Suppressor macrophage treated with lipopolysaccharide for 1 hour (primary cell): Measurements from ENCODE around the gene ATM.

ENCODE experiments used
- DNase-seq, 3 donors: peaks; one replicate each; pipeline ENCODE4 v3.0.0-alpha.2; 2020 to 2022

The ATM gene, protein sequence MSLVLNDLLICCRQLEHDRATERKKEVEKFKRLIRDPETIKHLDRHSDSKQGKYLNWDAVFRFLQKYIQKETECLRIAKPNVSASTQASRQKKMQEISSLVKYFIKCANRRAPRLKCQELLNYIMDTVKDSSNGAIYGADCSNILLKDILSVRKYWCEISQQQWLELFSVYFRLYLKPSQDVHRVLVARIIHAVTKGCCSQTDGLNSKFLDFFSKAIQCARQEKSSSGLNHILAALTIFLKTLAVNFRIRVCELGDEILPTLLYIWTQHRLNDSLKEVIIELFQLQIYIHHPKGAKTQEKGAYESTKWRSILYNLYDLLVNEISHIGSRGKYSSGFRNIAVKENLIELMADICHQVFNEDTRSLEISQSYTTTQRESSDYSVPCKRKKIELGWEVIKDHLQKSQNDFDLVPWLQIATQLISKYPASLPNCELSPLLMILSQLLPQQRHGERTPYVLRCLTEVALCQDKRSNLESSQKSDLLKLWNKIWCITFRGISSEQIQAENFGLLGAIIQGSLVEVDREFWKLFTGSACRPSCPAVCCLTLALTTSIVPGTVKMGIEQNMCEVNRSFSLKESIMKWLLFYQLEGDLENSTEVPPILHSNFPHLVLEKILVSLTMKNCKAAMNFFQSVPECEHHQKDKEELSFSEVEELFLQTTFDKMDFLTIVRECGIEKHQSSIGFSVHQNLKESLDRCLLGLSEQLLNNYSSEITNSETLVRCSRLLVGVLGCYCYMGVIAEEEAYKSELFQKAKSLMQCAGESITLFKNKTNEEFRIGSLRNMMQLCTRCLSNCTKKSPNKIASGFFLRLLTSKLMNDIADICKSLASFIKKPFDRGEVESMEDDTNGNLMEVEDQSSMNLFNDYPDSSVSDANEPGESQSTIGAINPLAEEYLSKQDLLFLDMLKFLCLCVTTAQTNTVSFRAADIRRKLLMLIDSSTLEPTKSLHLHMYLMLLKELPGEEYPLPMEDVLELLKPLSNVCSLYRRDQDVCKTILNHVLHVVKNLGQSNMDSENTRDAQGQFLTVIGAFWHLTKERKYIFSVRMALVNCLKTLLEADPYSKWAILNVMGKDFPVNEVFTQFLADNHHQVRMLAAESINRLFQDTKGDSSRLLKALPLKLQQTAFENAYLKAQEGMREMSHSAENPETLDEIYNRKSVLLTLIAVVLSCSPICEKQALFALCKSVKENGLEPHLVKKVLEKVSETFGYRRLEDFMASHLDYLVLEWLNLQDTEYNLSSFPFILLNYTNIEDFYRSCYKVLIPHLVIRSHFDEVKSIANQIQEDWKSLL (N-terminal part only)

DNA sequence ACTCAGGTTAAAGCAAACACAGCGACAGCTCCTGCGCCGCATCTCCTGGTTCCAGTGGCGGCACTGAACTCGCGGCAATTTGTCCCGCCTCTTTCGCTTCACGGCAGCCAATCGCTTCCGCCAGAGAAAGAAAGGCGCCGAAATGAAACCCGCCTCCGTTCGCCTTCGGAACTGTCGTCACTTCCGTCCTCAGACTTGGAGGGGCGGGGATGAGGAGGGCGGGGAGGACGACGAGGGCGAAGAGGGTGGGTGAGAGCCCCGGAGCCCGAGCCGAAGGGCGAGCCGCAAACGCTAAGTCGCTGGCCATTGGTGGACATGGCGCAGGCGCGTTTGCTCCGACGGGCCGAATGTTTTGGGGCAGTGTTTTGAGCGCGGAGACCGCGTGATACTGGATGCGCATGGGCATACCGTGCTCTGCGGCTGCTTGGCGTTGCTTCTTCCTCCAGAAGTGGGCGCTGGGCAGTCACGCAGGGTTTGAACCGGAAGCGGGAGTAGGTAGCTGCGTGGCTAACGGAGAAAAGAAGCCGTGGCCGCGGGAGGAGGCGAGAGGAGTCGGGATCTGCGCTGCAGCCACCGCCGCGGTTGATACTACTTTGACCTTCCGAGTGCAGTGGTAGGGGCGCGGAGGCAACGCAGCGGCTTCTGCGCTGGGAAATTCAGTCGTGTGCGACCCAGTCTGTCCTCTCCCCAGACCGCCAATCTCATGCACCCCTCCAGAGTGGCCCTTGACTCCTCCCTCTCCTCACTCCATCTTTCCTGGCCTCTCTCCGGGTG, at the start of gene ATM, which contains the start of gene NPAT:
Gene ATM, plus strand, starts transcription at position 494 of the 774 bp plus-strand sequence. CDS start 4,558 bp downstream, outside the sequence.
Gene NPAT, minus strand, starts transcription at position 65 of the 774 bp plus-strand sequence. CDS start 102 bp downstream, outside the sequence.
- peak; percentile 99 to 100 (median 99) for DNase-seq

DNA sequence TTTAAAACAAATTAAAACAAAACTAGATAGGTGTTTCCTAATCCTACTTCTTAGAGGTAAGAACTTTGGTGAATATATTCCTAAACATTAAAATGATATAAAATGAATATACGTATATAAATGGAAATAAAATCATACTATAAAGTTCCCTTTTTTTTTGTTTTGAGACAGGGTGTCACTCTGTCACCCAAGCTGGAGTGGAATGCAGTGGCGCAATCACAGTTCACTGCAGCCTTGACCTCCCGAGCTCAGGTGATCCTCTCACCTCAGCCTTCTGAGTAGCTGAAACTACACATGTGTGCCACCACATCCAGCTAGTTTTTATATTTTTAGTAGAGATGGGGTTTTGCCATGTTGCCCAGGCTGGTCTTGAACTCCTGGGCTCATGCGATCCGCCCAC, 45.3 kb upstream of the ATM start:
- no peak for DNase-seq

DNA sequence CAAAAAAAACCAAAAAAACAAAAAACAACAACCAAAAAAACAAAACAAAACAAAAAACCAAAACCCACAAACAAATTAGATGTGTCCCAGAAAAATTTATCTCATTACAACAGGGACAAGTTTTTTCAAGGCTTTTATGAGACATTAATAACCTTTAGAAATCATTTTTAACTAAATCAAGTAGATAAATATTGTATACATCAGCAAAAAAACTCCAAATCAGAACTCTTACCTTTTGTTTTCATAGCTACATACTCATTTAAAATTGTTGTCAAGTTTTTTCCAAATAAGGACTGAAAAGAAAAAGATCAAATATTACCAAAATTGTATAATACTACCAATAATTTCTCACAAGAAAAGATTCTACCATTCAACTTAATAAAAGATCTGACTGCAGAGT, 29.1 kb upstream of the ATM start:
- DNase-seq: no peak

DNA sequence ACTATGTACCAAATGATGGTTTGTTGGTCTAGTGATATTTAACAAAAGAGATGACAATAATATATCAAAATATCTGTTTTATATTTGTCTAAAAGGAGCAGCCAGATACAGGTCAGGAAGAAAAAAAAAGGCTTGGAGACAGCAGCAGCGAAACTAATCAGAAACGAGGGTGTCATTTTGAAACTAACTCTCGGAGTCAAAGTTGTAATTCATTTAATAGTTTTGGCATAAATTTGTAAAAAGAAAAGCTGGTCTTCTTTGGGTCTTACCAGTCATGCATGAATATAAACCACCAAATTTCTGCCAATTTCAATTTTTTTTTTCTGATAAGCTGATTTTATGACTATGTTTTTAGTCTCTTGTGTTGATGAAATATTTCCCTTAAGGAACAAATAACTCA, 26.0 kb upstream of the ATM start:
- no peak for DNase-seq

DNA sequence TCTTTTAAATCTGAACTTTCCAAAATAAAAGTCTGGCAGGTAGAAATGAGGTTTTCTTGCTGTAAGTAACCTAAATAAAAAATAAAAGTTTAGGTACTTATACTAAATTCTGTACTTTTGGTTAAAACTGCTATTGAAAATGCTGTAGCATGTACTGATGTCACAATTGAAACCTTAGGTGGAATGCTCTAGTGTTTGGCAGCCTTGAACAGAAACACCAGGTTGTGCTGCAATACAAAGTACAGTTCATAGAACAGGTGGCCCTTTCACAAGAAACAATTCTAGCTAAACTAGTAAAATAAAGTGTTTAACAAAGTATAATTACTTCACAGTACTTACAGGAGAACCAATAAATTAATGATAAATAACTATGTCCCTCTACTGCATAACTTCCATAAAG, 25.5 kb upstream of the ATM start:
- no peak for DNase-seq

DNA sequence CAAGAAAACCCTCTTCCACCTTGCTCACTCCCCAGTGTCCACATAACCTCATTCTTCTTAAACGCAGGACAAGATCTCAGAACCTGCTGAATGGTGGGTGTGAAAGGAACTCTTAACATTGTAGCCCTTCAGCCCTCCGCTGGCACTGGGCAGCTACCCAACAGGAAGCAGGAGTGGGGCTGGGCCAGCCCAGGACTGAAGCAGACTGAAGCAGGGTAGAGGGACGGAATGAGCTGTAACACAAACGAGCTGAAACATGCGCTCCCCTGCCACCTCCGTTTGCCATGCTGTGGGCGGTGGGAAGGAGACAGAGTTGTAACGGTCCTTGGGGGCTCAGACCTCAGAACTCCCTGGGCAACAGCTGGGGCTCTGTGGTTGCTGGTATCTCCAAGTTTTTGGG, 24.0 kb upstream of the ATM start:
- DNase-seq: no peak

DNA sequence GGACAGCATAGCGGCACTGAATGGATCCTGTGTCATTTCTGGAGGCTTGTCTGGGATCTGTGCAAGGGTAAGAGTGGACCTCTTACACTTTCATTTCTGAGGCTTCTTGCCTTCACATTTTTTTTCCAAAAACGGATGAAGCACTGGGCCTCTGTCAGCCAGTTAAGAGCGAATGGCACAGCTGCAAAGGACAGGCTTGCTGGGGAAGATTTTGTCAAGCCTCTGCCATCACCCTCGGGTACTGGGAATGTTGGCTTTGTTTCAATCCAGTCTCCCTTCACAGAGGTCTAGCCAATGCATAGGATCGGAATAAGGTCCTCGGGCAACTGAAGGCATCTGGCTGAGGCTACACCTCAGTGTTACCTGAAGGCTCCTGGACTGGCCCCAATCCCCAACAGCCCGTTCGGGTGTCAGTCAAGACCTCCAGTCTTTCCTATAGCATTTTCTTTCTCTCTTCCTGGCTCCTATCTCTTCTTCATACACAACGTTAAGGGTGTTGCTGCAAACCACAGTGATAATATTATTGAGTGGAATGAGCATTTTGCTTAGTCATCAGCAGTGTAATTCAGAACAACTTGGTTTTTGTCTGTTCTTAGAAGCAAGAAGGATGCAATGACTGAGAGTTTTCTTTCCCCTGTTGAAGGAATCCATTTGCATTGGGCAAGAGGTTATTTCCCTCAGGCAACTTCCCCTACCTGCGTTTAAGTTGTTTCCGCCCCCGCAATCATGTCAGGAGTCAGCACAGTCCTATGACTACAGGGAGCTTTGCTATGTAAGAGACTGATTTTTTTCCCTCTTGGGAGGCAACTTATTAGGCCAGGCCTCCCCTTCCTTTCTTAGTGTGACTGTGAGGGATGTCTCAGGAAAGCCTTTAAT, 23.2 kb upstream of the ATM start:
- DNase-seq: peak; percentile 87 to 90 (median 90)

DNA sequence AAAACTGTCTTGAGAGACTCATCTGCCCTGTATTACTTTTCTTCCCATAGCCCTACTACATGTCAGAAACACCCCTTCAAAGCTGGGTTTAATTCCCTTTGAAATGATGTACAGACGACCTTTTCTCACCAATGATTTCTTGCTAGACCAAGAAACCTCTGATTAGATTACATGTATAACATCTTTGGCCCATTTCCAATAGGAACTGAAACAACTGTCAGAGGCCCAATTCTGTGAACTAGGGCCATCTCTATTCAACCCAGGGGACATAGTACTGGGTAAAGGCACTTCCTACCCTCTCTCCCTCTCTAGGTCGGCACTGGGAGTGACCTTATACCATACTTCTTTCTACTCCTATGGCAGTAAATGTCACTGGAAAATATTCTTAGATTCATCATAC, 19.8 kb upstream of the ATM start:
- DNase-seq: no peak

DNA sequence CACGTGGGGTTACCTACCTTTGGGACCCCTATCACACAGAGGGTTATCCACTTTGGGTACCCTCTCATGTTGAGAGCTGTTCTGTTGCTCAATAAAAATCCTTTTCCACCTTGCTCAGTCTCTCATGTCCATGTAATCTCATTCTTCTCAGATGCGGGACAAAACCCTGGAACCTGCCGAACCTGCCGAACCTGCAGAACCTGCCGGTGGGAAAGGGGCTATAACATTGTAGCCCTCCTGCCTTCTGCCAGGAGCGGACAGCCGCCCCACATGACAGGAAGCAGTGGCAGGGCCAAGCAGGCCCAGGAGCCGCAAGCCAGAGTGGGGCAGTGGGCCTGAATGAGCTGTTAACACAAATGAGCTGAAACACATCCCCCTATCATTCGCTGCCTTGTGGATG, 18.5 kb upstream of the ATM start:
- DNase-seq: no peak

DNA sequence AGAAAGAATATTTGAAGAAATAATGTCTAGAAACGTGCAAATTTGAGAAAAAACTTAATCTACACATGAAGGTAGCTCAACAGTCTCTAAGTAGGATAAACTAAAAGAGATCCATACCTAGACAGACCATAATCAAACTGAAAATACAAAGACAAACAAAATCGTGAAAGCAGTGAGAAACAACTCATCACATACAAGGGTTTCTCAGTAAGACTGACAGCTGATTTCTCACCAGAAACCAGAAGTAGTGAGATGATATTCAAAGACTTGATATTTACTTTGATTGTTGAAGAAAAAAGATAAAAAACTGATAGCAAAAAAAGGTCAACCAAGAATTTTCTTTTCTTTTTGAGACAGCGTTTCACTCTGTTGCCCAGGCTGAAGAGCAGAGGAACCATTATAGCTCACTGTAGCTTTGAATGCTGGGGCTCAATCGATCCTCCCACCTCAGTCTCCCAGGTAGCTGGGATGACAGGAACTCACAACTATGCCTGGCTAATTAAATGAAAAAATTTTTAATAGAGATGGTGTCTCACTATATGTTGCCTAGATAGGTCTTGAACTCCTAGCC, 17.9 kb upstream of the ATM start:
- DNase-seq: no peak

DNA sequence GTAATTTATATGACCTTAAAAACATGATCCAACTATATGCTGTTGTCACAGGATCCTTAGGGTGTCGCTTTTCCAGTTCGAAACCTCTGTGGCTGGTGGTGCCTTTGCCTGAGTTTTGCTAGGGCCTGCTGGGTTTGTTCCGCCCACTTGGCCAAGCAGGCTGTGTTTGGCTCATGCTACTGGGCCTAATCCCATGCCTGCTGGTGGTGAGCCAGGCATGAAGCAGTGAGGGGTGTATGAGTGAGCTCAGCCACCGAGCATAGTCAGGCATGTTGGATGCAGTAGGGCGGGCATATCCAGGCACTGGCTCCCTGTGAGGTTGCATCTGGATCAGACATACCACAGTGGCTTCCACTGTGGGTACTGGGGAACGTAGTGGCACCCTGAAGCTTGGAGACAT, 16.7 kb upstream of the ATM start:
- no peak for DNase-seq

DNA sequence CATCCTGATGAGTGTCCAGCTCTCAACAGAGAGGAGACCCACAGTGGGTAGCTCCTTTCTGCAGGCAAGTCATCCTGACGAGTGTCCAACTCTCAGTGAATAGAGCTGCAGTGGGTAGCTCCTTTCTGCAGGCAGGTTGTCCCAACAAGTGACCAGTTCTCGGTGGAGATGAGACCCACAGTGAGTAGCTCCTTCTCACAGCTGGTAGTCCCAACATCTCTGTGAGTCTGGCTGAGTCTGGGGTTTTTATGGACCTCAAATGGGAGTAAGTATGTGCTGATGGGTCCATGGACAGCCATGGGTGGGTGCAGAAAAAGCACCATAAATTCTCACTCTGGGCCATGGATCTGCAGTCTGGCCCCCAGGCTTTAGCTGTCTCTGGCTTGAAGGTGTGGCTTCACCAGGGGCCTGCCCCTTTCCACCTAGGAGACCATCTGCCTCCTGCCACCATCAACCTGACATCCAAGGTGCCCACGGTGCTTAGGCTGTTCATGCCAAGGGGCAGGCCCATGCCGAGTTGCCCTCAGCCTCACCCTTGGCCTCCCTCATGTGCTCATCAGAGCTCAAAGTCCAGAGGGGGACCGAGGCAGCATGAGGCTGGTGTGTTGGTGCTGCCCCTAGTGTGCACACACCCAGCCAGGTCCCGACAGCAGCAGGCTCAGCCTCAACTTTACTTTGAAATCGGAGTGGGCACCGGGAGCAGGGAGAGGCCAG, 15.7 kb upstream of the ATM start:
- DNase-seq: no peak

DNA sequence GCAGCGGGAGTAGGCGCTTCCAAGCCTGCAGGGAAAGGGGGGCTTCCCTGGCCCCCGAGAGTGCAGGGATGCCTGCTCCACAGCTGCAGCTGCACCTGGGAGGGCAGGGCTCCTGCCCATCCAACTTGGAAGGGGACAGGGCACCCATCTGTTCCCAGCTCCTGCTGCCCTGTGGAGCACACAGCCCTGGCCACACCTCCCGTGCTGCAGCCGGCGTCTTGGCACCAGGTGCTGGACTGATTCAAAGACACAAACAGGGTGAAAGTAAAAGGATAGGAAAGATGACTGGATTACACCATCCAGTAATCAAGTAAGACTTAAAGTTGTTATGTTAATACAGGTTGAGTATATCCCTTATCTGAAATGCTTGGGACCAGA, 15.2 kb upstream of the ATM start:
- no peak for DNase-seq

DNA sequence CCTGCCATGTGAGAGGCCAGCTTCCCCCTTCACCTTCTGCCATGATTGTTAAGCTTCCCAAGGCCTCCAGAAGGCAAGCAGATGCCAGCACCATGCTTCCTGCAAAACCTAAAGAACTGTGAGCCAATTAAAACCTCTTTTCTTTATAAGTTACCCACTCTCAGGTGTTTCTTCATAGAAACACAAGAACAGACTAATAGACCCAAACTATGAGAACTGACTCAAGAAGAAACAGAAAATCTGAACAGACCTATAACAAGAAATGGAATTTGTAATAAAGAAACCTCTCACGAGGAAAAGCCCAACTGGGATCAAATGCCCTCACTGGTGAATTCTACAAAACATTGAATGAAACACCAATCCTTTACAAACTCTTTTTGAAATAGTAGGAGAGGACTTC, 12.4 kb upstream of the ATM start:
- no peak for DNase-seq

DNA sequence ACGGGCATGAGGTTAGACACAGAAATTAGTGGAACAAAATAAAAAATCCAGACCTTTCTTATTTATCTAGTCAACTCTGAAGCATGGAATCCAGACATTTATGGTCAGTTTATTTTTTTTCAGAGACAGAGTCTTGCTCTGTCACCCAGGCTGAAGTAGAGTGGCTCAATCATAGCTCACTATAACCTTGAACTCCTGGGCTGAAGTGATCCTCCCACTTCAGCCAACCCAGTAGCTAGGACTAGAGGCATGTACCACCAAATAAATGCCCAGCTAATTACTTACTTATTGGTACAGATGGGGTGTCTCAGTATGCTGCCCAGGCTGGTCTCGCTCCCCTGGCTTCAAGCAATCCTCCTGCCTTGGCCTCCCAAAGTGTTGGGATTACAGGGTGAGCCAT, 9.1 kb upstream of the ATM start:
- DNase-seq: no peak

DNA sequence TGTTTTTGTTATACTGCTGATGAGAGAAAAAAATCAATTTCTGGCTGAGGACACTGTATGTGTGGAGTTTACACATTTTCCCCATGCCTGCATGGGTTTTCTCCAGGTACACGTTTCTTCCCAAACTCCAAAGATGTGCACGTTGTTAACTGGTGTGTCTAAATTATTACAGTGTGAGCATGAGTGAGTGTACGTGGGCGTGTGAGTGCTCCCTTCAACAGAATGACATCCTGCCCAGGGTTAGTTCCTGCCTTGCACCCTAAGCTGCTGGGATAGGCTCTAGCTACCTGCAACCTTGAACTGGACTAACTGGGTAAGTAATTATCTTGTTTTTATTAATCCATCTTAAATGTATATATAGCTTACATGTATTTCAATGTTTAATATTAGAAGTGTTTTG, 5.9 kb upstream of the ATM start:
- DNase-seq: peak in 2 of 3 donors; percentile 29 to 32

DNA sequence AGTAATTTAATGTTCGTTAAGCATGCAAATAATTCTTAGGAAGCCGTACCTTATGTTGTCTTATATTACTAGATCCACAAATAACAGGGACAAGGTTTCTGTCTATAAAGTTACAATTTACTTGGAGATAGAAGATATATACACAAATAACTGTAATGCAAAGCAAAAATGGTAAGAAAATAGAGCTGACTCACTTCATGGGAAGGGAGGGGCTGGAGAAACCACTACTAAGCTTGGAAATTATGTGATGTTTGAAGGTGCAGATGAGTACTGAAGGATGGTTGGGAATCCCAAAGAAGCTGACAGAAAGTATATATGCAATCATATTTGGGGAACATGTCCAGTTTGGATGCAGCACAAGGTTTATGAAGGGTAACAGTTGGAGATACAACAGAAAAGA, 4.4 kb upstream of the ATM start:
- no peak for DNase-seq

DNA sequence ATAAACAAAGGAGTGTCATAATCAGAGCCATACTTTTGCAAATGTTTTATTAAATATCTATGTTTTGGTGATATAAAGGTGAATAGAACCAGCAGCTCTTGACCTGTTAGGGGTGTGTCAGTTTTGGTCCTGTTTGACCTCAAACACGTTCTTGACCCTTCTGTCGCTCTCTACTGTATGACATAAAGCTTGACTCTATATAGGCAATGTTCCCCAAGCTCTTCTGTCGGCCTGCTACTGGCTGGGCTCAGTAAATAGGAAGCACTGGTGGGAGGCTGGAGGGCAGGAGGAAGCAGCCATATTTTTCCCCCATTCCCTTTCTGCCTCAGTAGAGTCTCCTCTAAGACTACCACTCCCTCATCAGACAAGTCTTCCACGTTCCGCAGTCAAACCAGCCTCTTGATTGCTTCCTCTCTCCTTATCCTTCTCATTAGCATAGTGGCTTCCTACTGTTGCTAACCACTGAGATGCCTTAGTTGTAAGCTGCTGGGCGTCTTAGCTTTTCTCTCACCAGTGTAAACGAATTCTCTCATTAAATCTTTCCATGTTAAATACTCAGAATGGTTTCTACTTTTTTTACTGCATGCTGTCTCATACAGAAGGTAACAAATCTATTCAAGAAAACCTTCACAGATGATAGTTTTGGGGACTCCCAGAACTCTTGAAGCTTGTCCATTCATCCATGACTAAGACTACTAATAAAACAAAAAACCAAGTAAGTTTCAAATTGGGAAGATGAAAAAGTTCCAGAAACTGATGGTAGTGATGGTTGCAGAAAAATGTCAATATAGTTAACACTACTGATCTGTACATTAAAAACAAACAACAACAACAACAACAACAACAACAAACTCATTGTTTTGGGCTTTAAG, 3.7 kb upstream of the ATM start:
- no peak for DNase-seq

DNA sequence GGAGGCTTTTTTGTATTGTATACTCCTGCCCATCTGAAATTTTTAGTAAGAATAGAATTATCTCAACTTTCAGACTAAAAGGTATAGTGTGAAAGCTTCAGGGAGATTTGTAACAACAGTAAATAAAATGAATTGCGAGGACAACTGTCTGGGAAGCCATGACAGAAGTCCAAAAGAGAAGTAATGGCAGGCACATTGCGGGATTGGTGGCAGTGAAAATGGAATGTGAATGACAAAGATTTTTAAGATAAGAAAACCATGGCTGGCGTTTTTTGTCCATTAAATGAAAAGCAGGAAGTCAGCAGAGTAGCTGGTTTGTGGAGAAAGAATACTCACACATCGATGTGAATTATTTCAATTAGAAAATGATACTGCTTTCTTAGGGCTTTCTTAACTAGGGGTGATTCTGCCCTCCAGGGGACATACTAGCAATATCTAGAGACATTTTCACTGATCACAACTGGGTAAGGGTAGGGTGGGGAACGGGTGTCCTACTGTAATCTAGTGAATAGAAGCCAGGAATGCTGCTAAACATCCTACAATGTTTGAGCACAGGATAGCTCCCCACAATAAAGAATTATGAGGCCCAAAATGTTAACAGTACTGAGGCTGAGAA, 2.0 kb upstream of the ATM start:
- peak in 1 of 3 donors; percentile 29 for DNase-seq
